Activated CD4-positive, alpha-beta T cell treated with anti-CD3 and anti-CD28 coated beads, Interleukin-2, amount 50 U/mL, for 1 hour (primary cell): Measurements from ENCODE around the gene SFRP2.

Experiments used
- DNase-seq: peaks from one replicate; pipeline ENCODE4 v3.0.0-alpha.2; 2020

Gene SFRP2

DNA sequence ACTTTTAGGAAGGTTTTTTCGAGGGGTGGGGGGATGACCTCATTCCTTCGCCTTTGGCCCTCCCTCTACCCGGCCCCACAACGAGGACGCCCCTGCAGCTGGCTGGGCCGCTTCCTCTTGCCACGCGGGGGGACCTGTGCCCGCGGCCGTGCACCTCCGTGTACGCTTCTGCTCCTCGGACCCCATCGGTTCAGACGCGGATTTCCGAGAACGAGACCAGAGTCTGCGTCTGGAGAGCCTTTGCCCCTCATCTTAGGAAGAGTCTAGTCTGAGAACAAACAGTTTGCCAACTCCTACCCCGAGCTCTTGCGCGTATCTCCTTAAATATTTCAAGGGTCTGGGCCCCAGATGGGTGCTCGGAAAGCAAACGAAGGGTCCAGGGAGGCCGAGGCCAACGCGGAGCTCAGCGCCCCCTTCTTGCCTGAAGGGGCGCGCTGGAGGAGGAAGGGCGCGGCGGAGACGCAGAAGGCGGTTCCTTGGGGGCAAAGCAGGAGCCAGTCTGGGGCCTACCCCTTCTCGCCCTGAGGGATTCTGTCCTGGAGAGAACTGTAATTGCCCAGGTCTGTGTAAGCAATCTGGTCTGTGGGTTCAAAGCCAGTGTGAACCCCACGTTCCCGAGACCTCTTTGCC lies 3.9 kb upstream of the SFRP2 start:
- DNase-seq = no peak

- DNase-seq = no peak
Observed at GRCh38 chr4:153791746-153792617, 3.1 kb upstream of the SFRP2 start.

DNA sequence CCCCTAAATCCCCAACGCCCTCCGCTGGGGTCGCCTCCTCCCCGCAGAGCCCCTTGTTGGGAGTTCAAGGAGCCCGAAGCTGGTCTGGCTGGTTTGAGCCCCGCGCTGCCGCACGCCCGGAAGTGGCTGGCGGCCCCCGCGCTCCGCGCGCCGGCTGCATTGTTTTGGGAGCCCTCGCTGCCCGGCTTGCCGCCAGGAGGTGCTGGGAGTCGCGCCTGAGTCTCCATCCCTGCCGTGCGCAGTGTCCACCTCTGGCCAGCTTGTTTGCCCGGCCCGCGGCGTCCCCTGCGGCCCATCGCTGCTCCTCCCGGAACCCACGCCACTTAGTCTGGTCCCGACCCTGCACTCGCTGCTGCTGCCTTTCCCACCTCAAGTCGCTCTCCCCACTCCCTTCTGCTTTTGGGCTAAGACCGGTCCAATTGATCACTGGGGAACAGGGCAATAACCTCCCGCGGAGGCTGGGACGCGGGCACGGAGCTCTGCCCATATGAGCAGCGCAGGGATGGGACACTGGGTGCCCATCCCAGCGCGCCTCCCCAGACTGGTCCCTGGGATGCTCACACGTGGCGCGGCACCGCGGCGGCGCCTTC lies 2.2 kb upstream of the SFRP2 start:
- no peak for DNase-seq

- DNase-seq = no peak
Observed at GRCh38 chr4:153790500-153790865, 1.6 kb upstream of the SFRP2 start.

GRCh38 chr4:153789741-153790499 lies 1.0 kb upstream of the SFRP2 start:
- no peak for DNase-seq

GRCh38 chr4:153788051-153788412 lies 851 bp downstream of the SFRP2 start:
- no peak for DNase-seq

DNA sequence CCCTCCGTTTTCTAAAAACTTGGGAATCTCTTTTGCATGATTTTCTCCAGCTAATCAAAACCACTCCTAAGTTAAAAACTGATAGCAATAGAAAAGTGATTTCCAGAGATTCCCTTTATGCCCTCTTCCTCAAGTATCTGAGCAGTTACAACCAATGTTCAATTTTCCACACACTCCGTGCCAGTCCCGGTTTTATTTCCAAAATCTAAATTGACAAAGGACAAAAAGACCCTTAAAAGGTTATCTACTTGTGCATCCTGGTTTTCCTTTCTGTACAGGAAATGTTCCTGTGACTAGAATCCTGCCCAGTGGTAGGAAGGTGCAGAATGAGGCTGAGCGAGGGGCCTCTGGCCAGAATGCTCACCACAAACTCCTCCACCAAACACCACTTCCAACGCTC lies 1.3 kb downstream of the SFRP2 start:
- DNase-seq = no peak

GRCh38 chr4:153787061-153787560 lies 1.8 kb downstream of the SFRP2 start:
- no peak for DNase-seq

DNA sequence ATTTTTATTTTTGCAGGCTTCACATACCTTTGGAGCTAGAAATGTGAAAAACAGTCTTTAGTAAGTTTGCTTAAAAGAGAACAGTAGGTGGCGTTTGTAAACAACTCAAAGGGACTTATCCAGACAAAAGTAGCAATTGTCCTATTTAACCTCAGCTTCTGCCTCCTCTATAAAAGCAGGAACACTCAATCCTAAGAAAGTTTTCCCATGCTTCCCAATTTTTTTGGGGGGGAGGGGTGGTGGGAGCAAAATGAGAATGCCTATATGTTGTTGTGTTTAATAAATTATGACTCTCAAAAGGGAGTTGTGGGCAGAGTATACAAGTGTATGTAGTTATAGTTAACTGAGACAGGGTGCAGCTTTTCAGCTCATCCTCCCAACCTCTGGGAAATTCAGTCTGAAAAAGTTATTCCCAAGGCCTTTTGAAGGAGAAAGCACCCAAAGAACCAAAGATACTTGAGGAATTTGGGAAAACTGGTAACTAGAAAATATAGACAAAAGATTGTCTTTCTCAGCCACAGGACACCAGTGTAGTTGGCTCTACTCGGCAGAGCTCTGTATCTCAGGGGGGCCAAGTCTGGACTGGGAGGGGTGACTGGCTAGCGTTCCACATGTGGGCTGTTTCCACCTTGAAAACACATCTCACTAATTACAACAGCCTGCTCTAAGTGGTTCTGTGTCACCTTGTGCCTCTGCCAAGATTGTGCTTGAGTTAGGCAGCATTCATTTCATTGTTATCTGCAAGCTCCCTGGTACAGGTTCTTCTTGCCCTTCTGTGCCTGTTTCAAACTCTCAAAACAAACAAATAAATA lies 2.8 kb downstream of the SFRP2 start:
- no peak for DNase-seq

GRCh38 chr4:153784166-153784699 lies 4.7 kb downstream of the SFRP2 start:
- DNase-seq = no peak

- no peak for DNase-seq
Observed at GRCh38 chr4:153782581-153782980, 6.3 kb downstream of the SFRP2 start.

- no peak for DNase-seq
Observed at GRCh38 chr4:153781717-153782416, 7.0 kb downstream of the SFRP2 start.

- no peak for DNase-seq
Observed at GRCh38 chr4:153781280-153781679, 7.6 kb downstream of the SFRP2 start.

- no peak for DNase-seq
Observed at GRCh38 chr4:153780876-153781275, 8.0 kb downstream of the SFRP2 start.

DNA sequence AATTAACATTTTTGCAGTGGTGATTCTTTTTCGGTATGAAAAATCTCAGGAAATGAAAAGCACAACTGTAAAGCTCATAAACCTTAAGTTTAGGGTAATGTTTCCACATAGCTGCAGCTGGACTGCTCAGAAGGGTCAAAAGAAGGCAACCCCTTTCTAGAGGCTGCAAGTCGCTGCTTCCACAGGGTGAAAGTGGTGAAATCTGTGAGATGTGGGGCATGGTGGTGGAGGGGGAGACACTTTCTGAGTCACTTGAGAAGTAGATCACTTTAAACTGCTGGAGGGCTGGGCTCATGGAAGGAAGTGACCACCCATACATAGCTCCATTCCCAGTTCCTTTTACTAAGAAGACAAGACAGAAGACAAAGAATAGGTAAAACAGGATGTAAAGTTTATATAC lies 8.7 kb downstream of the SFRP2 start:
- DNase-seq = no peak

- DNase-seq = no peak
Observed at GRCh38 chr4:153778383-153778782, 10.5 kb downstream of the SFRP2 start.

DNA sequence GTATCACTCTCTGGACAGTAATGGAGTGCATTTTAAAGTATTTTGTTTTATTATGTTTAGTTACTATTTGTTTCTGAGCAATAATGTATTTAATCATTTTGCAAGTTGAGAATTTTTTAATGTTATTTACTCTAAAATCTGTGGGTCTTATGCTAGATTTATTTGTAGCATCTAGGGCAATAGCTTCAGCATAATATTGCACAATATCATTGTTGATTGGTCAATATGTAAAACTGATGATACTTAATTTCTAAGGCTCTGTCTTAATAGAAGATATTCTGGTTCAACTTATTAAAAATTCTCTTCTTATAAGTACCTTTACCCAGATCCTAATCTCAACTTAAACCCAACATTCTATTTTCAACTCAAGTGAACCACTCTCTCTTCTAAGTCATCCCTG lies 11.5 kb downstream of the SFRP2 start:
- DNase-seq = no peak

GRCh38 chr4:153776601-153777000 lies 12.3 kb downstream of the SFRP2 start:
- DNase-seq = no peak

GRCh38 chr4:153773236-153773690 lies 15.6 kb downstream of the SFRP2 start:
- DNase-seq = no peak

- no peak for DNase-seq
Observed at GRCh38 chr4:153771046-153771445, 17.8 kb downstream of the SFRP2 start.

DNA sequence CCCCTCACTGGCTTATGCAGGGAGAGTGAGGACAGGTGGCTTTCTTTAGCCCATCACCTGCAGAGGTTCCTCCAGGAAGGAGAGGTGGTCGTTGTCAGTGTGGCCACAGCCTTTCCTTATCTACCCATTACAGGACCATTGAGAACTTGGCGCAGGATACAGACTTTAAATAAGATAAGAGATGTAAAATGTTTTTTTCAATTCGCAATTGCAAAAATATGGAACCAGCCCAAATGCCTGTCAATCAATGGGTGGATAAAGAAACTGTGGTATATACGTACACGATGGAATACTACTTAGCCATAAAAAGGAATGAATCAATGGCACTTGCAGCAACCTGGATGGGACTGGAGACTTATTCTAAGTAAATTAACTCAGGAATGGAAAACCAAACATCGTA lies 22.1 kb downstream of the SFRP2 start:
- no peak for DNase-seq
